Measurements from ENCODE around the gene SP2.

- no peak for TF ChIP-seq CTCF (IDR thresholded peaks at IDR 0.05)
- TF ChIP-seq POLR2A (IDR thresholded peaks at IDR 0.05): no peak
Measured at GRCh38 chr17:47875011-47875985, 20.7 kb upstream of the SP2 start.

Data from thyroid gland (tissue), 4 donors.